NT2/D1 (cell line): ENCODE results near the gene WNT9B.

Source experiments
- DNase-seq: peaks from one replicate; pipeline ENCODE4 v3.0.0-alpha.2; 2011; ENCODE audit warnings: low read depth, low spot score
- H3K27me3 ChIP-seq: 2 replicates; pipeline ENCODE4 v1.6.0; 2011; ENCODE audit warnings: mild to moderate bottlenecking; ENCODE audit not compliant: insufficient read length, insufficient read depth
- H3K36me3 ChIP-seq: 2 replicates; pipeline ENCODE4 v1.6.1; 2011; ENCODE audit warnings: mild to moderate bottlenecking, low read length, mixed read lengths; ENCODE audit not compliant: insufficient read depth, insufficient read length
- H3K4me1 ChIP-seq: 2 replicates; pipeline ENCODE4 v1.5.1; 2011; ENCODE audit not compliant: insufficient read depth, insufficient read length
- H3K4me3 ChIP-seq: 2 replicates; pipeline ENCODE4 v1.5.1; 2011; ENCODE audit warnings: low read depth; ENCODE audit not compliant: insufficient read length
- H3K9ac ChIP-seq: 2 replicates; pipeline ENCODE4 v1.6.0; 2011; ENCODE audit warnings: low read depth; ENCODE audit not compliant: insufficient read length
- H3K9me3 ChIP-seq: 2 replicates; pipeline ENCODE4 v1.5.1; 2011; ENCODE audit warnings: mild to moderate bottlenecking, low read length; ENCODE audit not compliant: insufficient read depth
- SUZ12 ChIP-seq: IDR thresholded peaks from 2 replicates; pipeline ENCODE4 v1.6.1; 2011; ENCODE audit not compliant: insufficient read length, insufficient read depth; ENCODE audit errors: extremely low read depth
- YY1 ChIP-seq: IDR thresholded peaks from 2 replicates; pipeline ENCODE4 v1.6.1; 2011; ENCODE audit not compliant: insufficient read length, insufficient read depth
- ZNF274 ChIP-seq: IDR thresholded peaks from 2 replicates; pipeline ENCODE4 v1.6.1; 2011; ENCODE audit warnings: mild to moderate bottlenecking, low read depth, low read length

The WNT9B gene

DNA sequence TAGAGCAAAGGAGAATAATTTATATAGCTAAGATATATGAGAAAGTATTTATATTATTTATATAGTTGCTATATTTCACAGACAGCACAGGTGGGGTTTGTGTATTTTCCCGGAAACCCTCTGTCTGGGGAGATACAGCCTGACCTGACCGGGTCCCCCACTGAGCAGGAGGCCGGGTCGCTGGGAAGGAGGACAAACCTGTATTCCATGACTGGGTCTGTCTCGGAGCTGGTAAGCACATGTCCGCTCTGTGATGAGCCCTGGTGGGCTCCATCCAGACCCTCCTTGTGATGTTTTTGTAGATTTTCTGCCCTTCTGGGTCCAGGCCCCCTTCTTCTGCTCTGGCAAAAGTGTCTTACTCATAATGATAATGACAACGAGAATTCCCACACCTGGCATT is 27.7 kb downstream of the WNT9B start:
- H3K36me3 ChIP-seq = no peaks in the 10 kb centered on the region
- no peak overlapping the region for H3K9ac ChIP-seq
- H3K4me3 ChIP-seq = no peak overlapping the region
- no peaks in the 10 kb centered on the region for H3K4me1 ChIP-seq
- no peaks in the 10 kb centered on the region for H3K27me3 ChIP-seq
- TF ChIP-seq YY1 = no peak
- TF ChIP-seq SUZ12 = no peak
- TF ChIP-seq ZNF274 = no peak
- H3K9me3 ChIP-seq = no peaks in the 10 kb centered on the region
- DNase-seq = no peak

DNA sequence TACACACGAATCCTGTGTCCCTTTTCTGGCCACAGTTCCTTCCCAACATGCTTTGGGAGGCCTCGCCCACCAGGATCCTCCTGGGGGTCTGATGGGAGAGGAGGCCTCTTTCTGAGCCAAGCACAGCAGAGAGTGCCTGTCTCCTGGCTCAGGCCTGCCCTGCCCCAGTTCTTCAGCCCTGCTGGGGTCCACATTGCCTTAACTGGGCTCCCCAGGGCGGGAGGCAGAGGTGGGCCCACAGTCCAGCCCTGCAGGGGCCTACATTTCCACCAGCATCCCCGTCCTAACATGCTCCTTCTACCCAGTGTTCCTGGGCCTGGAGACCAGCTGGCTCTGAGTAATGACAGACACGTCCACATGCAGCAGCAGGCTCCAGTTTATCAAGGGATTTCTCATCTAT is 29.6 kb downstream of the WNT9B start:
- DNase-seq = no peak
- TF ChIP-seq SUZ12 = no peak
- no peak for TF ChIP-seq ZNF274
- TF ChIP-seq YY1 = no peak
- no peaks in the 10 kb centered on the region for H3K4me1 ChIP-seq
- peaks cover 1% of the 10 kb centered on the region for H3K27me3 ChIP-seq
- H3K9ac ChIP-seq = no peak overlapping the region
- no peaks in the 10 kb centered on the region for H3K9me3 ChIP-seq
- H3K4me3 ChIP-seq = no peak overlapping the region
- H3K36me3 ChIP-seq = no peaks in the 10 kb centered on the region

DNA sequence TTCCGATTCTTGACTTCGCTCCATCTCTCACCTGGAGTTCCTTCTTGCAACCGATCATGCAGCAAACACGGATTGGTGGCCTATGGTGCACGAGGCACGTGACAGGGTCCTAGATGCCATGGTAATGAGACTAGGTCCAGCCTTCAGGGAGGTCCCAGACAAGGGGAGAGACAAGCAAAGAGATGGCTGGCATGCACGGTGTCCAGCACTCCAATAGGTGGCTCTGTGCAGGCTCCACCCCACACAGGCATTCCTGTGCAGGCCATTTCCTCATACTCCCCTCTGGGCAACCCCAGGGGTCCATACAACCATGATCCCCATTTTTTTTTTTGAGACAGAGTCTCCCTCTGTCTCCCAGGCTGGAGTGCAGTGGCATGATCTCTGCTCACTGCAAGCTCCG is 31.3 kb downstream of the WNT9B start:
- H3K27me3 ChIP-seq = peaks cover 3% of the 10 kb centered on the region
- H3K9ac ChIP-seq = no peak overlapping the region
- no peak for DNase-seq
- no peaks in the 10 kb centered on the region for H3K4me1 ChIP-seq
- no peak overlapping the region for H3K4me3 ChIP-seq
- H3K9me3 ChIP-seq = no peaks in the 10 kb centered on the region
- H3K36me3 ChIP-seq = no peaks in the 10 kb centered on the region
- TF ChIP-seq YY1 (no peak), ZNF274 (no peak), SUZ12 (no peak)

DNA sequence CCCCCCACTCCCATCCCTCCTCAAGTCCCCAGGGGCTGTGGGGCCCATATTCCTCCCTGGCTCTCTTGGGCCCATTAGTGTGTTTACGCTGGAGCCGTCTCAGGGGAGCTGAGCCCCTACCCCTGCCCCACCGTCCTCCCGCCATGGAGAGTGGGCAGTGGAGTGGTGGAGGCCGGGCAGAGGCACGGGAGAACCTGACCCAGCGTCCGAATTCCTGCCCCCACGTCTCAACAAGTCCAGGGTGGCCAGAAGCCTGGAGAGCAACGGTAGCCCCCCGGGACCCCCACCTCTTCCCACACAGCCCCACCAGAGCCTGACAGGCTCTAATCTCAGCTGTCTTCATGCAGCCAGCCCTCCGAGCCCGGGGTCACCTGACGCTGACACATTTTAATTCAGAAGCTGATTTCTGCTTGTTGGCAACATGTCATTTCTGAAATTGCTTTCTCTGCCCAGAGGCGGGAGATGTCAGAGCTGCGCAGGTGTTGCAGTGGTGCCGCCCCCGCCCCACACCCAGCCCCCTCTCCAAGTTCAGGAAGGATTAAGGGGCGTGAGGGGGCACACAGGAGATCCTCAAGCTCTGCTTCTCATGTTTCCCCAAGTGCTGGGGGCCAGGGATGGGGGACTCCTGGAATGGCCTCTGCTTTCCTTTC is 32.6 kb downstream of the WNT9B start:
- H3K9ac ChIP-seq = no peak overlapping the region
- H3K36me3 ChIP-seq = no peaks in the 10 kb centered on the region
- no peak for TF ChIP-seq ZNF274
- no peak for TF ChIP-seq YY1
- TF ChIP-seq SUZ12 = no peak
- no peak for DNase-seq
- no peak overlapping the region for H3K4me3 ChIP-seq
- H3K4me1 ChIP-seq = no peaks in the 10 kb centered on the region
- H3K9me3 ChIP-seq = no peaks in the 10 kb centered on the region
- H3K27me3 ChIP-seq = peaks cover 3% of the 10 kb centered on the region

DNA sequence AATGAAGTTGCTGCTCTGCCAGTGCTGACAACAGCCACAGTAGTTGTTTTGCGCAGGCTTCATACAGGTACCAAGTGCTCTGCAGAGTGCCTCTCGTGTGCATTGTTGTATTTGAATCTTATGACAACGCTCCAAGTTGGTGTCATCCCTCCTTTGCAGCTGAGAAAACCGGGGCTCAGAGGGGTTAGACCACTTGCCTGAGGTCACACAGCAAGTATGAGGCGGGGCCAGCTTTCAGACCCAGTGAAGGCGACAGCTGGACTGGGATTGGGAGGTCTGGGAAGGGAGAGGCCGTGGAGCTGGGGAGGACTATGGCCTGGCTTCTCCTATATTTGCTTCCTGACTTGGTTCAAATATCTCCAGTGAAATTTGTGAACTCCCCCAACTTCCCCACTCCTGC is 33.2 kb downstream of the WNT9B start:
- no peaks in the 10 kb centered on the region for H3K36me3 ChIP-seq
- no peaks in the 10 kb centered on the region for H3K9me3 ChIP-seq
- no peak for TF ChIP-seq YY1
- H3K27me3 ChIP-seq = peaks cover 3% of the 10 kb centered on the region
- no peaks in the 10 kb centered on the region for H3K4me1 ChIP-seq
- no peak overlapping the region for H3K4me3 ChIP-seq
- no peak overlapping the region for H3K9ac ChIP-seq
- no peak for DNase-seq

DNA sequence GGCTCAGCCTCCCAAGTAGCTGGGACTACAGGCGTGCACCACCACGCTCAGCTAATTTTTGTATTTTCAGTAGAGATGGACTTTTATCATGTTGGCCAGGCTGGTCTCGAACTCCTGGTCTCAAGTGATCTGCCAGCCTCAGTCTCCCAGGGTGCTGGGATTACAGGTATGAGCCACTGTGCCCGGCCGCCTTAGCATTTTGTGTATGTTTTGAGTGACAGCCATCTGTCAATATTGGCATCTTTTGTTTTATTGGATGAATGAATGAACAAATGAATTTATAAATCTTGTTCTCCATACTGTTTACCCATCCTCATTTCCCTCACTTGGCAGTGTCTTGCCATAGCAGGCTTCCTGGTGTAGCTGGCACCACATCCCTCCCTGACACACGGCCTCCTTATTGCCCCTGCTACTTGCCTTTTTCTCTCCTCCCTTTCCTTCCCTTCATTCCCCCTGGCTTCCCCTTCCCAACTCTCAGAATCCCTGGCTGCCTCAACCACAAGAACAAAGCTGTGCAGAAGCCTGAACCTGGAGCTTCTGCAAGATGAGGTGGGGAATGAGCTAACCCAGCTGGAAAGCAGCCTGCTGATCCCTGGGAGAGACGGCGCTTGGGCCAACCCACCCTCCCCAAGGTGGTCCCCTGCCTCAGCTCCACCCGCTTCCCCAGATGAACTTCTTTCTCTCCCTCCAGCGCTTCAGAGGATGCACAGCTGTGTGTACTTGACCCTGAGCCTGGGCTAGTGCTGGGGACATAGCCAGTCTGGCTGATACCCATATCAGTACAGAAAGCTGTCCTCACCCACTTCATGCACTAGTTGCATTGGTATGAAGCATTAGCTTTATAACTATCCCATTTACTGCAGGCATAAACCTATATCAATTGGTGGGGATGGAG is 34.3 kb downstream of the WNT9B start:
- Histone ChIP-seq H3K9me3 (no peaks in the 10 kb centered on the region), H3K27me3 (peaks cover 3% of the 10 kb centered on the region), H3K4me3 (no peak overlapping the region), H3K36me3 (no peaks in the 10 kb centered on the region), H3K4me1 (peaks cover 3% of the 10 kb centered on the region), H3K9ac (no peak overlapping the region)
- no peak for DNase-seq
- TF ChIP-seq SUZ12 (no peak), YY1 (no peak), ZNF274 (no peak)

DNA sequence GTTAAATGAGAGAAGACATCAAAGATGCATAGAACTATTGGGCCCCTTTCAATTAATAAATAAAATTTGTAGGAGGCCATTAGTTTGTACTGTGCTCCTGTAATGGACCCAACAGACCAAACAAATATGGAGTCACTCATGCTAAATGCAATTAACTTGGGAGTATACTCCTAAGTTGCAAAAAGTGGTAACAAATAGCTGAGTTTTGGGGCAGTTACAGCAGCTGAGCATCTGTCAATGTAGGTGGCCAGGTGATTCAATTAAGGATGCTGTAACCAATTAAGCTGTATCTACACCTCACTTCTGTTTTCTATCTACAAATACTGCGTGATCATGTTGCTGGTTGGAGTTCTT is 34.9 kb downstream of the WNT9B start:
- no peak for DNase-seq
- peaks cover 3% of the 10 kb centered on the region for H3K4me1 ChIP-seq
- peaks cover 3% of the 10 kb centered on the region for H3K27me3 ChIP-seq
- no peak overlapping the region for H3K9ac ChIP-seq
- H3K9me3 ChIP-seq = no peaks in the 10 kb centered on the region
- H3K36me3 ChIP-seq = no peaks in the 10 kb centered on the region
- no peak overlapping the region for H3K4me3 ChIP-seq
- TF ChIP-seq SUZ12 = no peak
- TF ChIP-seq ZNF274 = no peak
- no peak for TF ChIP-seq YY1
